IPS-18c (cell line): Measurements from ENCODE around the gene TEC.
A peak's percentile ranks its signal among the peaks of the same experiment; 100 is the strongest.
"Not testable (repeated sequence)": the region's sequence is repeated elsewhere in the genome, so short reads cannot be mapped to it uniquely, and the experiment has no call there.

ENCODE experiments used
- H3K4me3 ChIP-seq: 2 replicates; pipeline ENCODE4 v1.7.0; 2013; ENCODE audit warnings: low read depth, mild to moderate bottlenecking, low read length, moderate library complexity; ENCODE audit not compliant: insufficient read depth
- H3K9me3 ChIP-seq: one replicate; pipeline ENCODE4 v1.6.1; 2013; ENCODE audit warnings: mild to moderate bottlenecking, low read length, moderate library complexity; ENCODE audit not compliant: control insufficient read depth, insufficient read depth

The TEC gene

GRCh38 chr4:48268956-48269860 lies at the start of gene TEC:
TSS of gene TEC (minus strand) at chr4:48269838. CDS start at chr4:48228614, 41,224 bp downstream.
- H3K4me3 ChIP-seq, result peak within 1 kb of the TSS; percentile 74
- peaks cover 4% of the 10 kb centered on the region for H3K9me3 ChIP-seq

- H3K4me3 ChIP-seq, result no peak overlapping the region
- H3K9me3 ChIP-seq, result no peaks in the 10 kb centered on the region
Observed at GRCh38 chr4:48315728-48316630, 46.3 kb upstream of the TEC start.

GRCh38 chr4:48314746-48315145 lies 45.1 kb upstream of the TEC start:
- H3K4me3 ChIP-seq, H3K9me3 ChIP-seq: not testable (repeated sequence)

GRCh38 chr4:48311896-48312295 lies 42.3 kb upstream of the TEC start:
- H3K9me3 ChIP-seq, result no peaks in the 10 kb centered on the region
- no peak overlapping the region for H3K4me3 ChIP-seq

- Histone ChIP-seq H3K9me3 (no peaks in the 10 kb centered on the region), H3K4me3 (no peak overlapping the region)
Observed at GRCh38 chr4:48308901-48309300, 39.3 kb upstream of the TEC start.

GRCh38 chr4:48307528-48307927 lies 37.9 kb upstream of the TEC start:
- H3K4me3 ChIP-seq, result no peak overlapping the region
- no peaks in the 10 kb centered on the region for H3K9me3 ChIP-seq

GRCh38 chr4:48305508-48305907 lies 35.9 kb upstream of the TEC start:
- Histone ChIP-seq H3K9me3 (no peaks in the 10 kb centered on the region), H3K4me3 (no peak overlapping the region)

- no peaks in the 10 kb centered on the region for H3K9me3 ChIP-seq
Observed at GRCh38 chr4:48300004-48300403, 30.4 kb upstream of the TEC start.

GRCh38 chr4:48299560-48299959 lies 29.9 kb upstream of the TEC start:
- Histone ChIP-seq H3K4me3 (no peak overlapping the region), H3K9me3 (no peaks in the 10 kb centered on the region)

More at GRCh38 chr4:48300004-48300403, 30.4 kb upstream of the TEC start:
- H3K4me3 ChIP-seq, result no peak overlapping the region

GRCh38 chr4:48297256-48297846 lies 27.7 kb upstream of the TEC start:
- Histone ChIP-seq H3K9me3 (no peaks in the 10 kb centered on the region), H3K4me3 (no peak overlapping the region)

GRCh38 chr4:48296365-48296764 lies 26.7 kb upstream of the TEC start:
- no peak overlapping the region for H3K4me3 ChIP-seq

GRCh38 chr4:48295116-48295515 lies 25.5 kb upstream of the TEC start:
- Histone ChIP-seq H3K4me3 (no peak overlapping the region), H3K9me3 (no peaks in the 10 kb centered on the region)

More at GRCh38 chr4:48296365-48296764, 26.7 kb upstream of the TEC start:
- H3K9me3 ChIP-seq, result no peaks in the 10 kb centered on the region

- not testable (repeated sequence) for H3K9me3 ChIP-seq, H3K4me3 ChIP-seq
Observed at GRCh38 chr4:48292218-48292790, 22.7 kb upstream of the TEC start.

GRCh38 chr4:48290146-48290772 lies 20.6 kb upstream of the TEC start:
- no peaks in the 10 kb centered on the region for H3K9me3 ChIP-seq
- H3K4me3 ChIP-seq, result no peak overlapping the region

- H3K9me3 ChIP-seq, H3K4me3 ChIP-seq: not testable (repeated sequence)
Observed at GRCh38 chr4:48286060-48286459, 16.4 kb upstream of the TEC start.

GRCh38 chr4:48285640-48286039 lies 16.0 kb upstream of the TEC start:
- not testable (repeated sequence) for H3K4me3 ChIP-seq, H3K9me3 ChIP-seq

- H3K4me3 ChIP-seq, result no peak overlapping the region
- H3K9me3 ChIP-seq, result no peaks in the 10 kb centered on the region
Observed at GRCh38 chr4:48275686-48276085, 6.0 kb upstream of the TEC start.
